Liver (tissue), 9 donors: Measurements from ENCODE around the gene PROC. TPM values are rescaled to one million over a fixed set of nuclear protein-coding genes. Genes with fewer than 3 reads are reported as not detected.

Source experiments
- DNase-seq: peaks from one replicate; pipeline ENCODE4 v3.0.0-alpha.2; 2017; ENCODE audit warnings: low spot score
- H3K27ac ChIP-seq, 2 donors: one replicate each; pipeline ENCODE4 v1.7.0; 2013; ENCODE audit warnings: inconsistent platforms in 2 of 2, low read length in 2 of 2, control low read depth in 1 of 2, low read depth in 1 of 2, mild to moderate bottlenecking in 1 of 2
- H3K27me3 ChIP-seq, 4 donors: one replicate each; pipeline versions ENCODE4 v1.6.1 to v1.7.0; 2013; ENCODE audit warnings: low read length in 3 of 4, inconsistent platforms in 1 of 4, mild to moderate bottlenecking in 1 of 4, moderate library complexity in 1 of 4; ENCODE audit not compliant: control insufficient read depth in 4 of 4, insufficient read depth in 4 of 4
- H3K36me3 ChIP-seq, 4 donors: one replicate each; pipeline versions ENCODE4 v1.6.1 to v1.7.0; 2013; ENCODE audit warnings: low read length in 3 of 4, mild to moderate bottlenecking in 3 of 4, low read depth in 1 of 4, moderate library complexity in 1 of 4; ENCODE audit not compliant: control insufficient read depth in 4 of 4, insufficient read depth in 3 of 4
- H3K4me1 ChIP-seq, 4 donors: one replicate each; pipeline versions ENCODE4 v1.6.1 to v1.7.0; 2013; ENCODE audit warnings: low read length in 3 of 4, mild to moderate bottlenecking in 3 of 4, moderate library complexity in 1 of 4; ENCODE audit not compliant: control insufficient read depth in 4 of 4, insufficient read depth in 4 of 4
- H3K4me3 ChIP-seq, 3 donors: one replicate each; pipeline versions ENCODE4 v1.6.1 to v1.7.0; 2013; ENCODE audit warnings: low read length in 3 of 3, control low read depth in 1 of 3, low read depth in 1 of 3, mild to moderate bottlenecking in 1 of 3
- H3K9ac ChIP-seq, 2 donors: one replicate each; pipeline ENCODE4 v1.7.0; 2013; ENCODE audit warnings: low read length in 2 of 2, mild to moderate bottlenecking in 2 of 2, moderate library complexity in 2 of 2, control low read depth in 1 of 2, low read depth in 1 of 2
- H3K9me3 ChIP-seq, 4 donors: one replicate each; pipeline versions ENCODE4 v1.6.1 to v1.7.0; 2013; ENCODE audit warnings: low read length in 3 of 4; ENCODE audit not compliant: control insufficient read depth in 4 of 4
- ATF3 ChIP-seq: IDR thresholded peaks from 2 replicates; pipeline ENCODE4 v1.6.1; 2016; ENCODE audit warnings: antibody characterized with exemption
- EGR1 ChIP-seq, 2 donors: IDR thresholded peaks; 2 replicates each; pipeline ENCODE4 v1.6.1; 2016 to 2018; ENCODE audit warnings: antibody characterized with exemption in 2 of 2, low read depth in 2 of 2
- FOXA1 ChIP-seq: IDR thresholded peaks from 2 replicates; pipeline ENCODE4 v1.6.1; 2016; ENCODE audit warnings: antibody characterized with exemption
- FOXA2 ChIP-seq: IDR thresholded peaks from 2 replicates; pipeline ENCODE4 v1.6.1; 2016; ENCODE audit warnings: antibody characterized with exemption
- GABPA ChIP-seq, 2 donors: IDR thresholded peaks in 1 of 2; conservative IDR thresholded peaks in 1 of 2; 2 replicates each; pipeline ENCODE4 v1.6.1; 2016; ENCODE audit warnings: antibody characterized with exemption in 2 of 2, mild to moderate bottlenecking in 1 of 2, moderate library complexity in 1 of 2
- HNF4A ChIP-seq, 2 donors: conservative IDR thresholded peaks; 2 replicates each; pipeline ENCODE4 v1.6.1; 2016; ENCODE audit warnings: antibody characterized with exemption in 2 of 2, mild to moderate bottlenecking in 2 of 2
- HNF4G ChIP-seq: IDR thresholded peaks from 2 replicates; pipeline ENCODE4 v1.6.1; 2016; ENCODE audit warnings: antibody characterized with exemption
- NR2F2 ChIP-seq: IDR thresholded peaks from 2 replicates; pipeline ENCODE4 v1.6.1; 2016; ENCODE audit warnings: antibody characterized with exemption
- RAD21 ChIP-seq, 2 donors: IDR thresholded peaks; 2 replicates each; pipeline ENCODE4 v1.6.1; 2016; ENCODE audit warnings: antibody characterized with exemption in 2 of 2, mild to moderate bottlenecking in 2 of 2
- SP1 ChIP-seq: IDR thresholded peaks from 2 replicates; pipeline ENCODE4 v1.6.1; 2018; ENCODE audit warnings: antibody characterized with exemption, mild to moderate bottlenecking
- YY1 ChIP-seq: IDR thresholded peaks from 2 replicates; pipeline ENCODE4 v1.6.1; 2016; ENCODE audit warnings: antibody characterized with exemption, mild to moderate bottlenecking
- ZBTB33 ChIP-seq: IDR thresholded peaks from 2 replicates; pipeline ENCODE4 v1.6.1; 2016; ENCODE audit warnings: antibody characterized with exemption
- WGBS: extraction: QIAGEN DNeasy Blood & Tissue Kit; methylation state at CpG from one replicate; pipeline ENCODE4 v1.1.7; 2013; 5-methylcytosine and 5-hydroxymethylcytosine counted together
- polyA plus RNA-seq, 2 donors: library from polyadenylated mRNA; stranded (reverse) in 1 of 2; unstranded in 1 of 2; fragments of 200-250 nt in 1 of 2; fragments of >200 nt in 1 of 2; fragmentation: Nextera tagmentation in 1 of 2; extraction: Ambion mirVana in 1 of 2; gene quantifications; one replicate each; pipeline versions ENCODE4 v1.2.1 to v1.2.3, GENCODE V29; 2013 to 2015
- total RNA-seq, 2 donors: library from RNA; depleted of rRNA; stranded (reverse); fragments of >200 nt; gene quantifications; one replicate each; pipeline ENCODE4 v1.2.3, GENCODE V29; 2014
- TF ChIP-seq, protein P1 (sequence below): IDR thresholded peaks from 2 replicates; pipeline ENCODE4 v1.6.1; 2016; ENCODE audit warnings: antibody characterized with exemption
- TF ChIP-seq, protein P2 (sequence below): IDR thresholded peaks from 2 replicates; pipeline ENCODE4 v1.6.1; 2016; ENCODE audit warnings: antibody characterized with exemption, mild to moderate bottlenecking
- TF ChIP-seq, protein P3 (sequence below): fragments of 150-350 bp; IDR thresholded peaks from 2 replicates; pipeline ENCODE4 v1.5.1; 2017; ENCODE audit warnings: improper control_type of control experiment, low read depth, low read length; ENCODE audit not compliant: missing input control
- donor health status: healthy.
- donor health status: healthy.
- donor health status: healthy.
- donor health status: healthy.
- donor health status: healthy.

Gene PROC
- total and polyA plus RNA-seq, 4 donors, result 150 to 407 (median 341) TPM

DNA sequence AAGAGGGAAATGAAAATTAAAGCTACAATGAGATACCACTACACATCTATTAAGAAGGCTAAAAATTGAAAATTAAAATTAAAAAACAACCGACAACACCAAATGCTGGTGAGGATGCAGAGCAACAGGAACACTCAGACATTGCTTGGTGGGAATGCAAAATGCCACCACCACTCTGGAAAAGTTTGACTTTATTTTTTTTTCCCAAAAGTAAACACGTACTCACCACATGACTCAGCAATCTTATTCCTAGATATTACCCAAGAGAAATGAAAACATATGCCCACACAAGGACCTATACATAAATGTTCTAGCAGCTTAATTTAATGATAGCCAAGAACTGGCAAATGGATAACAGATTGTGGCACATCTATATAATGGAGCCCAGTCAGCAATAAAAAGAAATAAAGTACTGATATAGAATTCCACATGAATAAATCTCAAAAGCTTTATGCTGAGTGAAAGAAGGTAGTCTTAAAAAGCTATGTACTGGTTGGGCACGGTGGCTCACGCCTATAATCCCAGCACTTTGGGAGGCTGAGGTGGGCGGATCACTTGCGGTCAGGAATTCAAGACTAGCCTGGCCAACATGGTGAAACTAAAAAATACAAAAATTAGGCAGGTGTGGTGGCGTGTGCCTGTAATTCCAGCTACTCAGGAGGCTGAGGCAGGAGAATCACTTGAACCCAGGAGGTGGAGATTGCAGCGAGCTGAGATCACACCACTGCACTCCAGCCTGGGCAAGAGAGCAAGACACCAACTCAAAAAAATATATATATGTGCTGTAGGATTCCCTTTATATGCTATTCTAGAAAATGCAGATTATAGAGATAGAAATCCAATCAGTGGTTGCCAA is 4.2 kb upstream of the PROC start:
- Histone ChIP-seq H3K9ac (peak overlapping the region in 1 of 2 donors; percentile 15), H3K27me3 (no peaks in the 10 kb centered on the region), H3K4me1 (peaks cover 20 to 78% (median 51%) of the 10 kb centered on the region in 4 donors), H3K27ac (peak overlapping the region; percentile 33 to 54), H3K9me3 (no peaks in the 10 kb centered on the region), H3K4me3 (no peak overlapping the region), H3K36me3 (no peaks in the 10 kb centered on the region)
- TF ChIP-seq ATF3, result no peak
- no peak for TF ChIP-seq HNF4G
- TF ChIP-seq EGR1 (IDR thresholded peaks at IDR 0.05; ENCODE audit: low read depth in 2 of 2), result no peak
- no peak for TF ChIP-seq SP1
- TF ChIP-seq, protein P1, sequence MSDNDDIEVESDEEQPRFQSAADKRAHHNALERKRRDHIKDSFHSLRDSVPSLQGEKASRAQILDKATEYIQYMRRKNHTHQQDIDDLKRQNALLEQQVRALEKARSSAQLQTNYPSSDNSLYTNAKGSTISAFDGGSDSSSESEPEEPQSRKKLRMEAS, result no peak
- no peak for TF ChIP-seq HNF4A (conservative IDR thresholded peaks at IDR 0.05)
- no peak for TF ChIP-seq GABPA (IDR thresholded peaks at IDR 0.05 in 1 of 2, conservative IDR thresholded peaks at IDR 0.05 in 1 of 2)
- TF ChIP-seq FOXA2, result peak; percentile 58
- no peak for TF ChIP-seq FOXA1
- TF ChIP-seq YY1, result no peak
- TF ChIP-seq ZBTB33, result no peak
- TF ChIP-seq, protein P2, sequence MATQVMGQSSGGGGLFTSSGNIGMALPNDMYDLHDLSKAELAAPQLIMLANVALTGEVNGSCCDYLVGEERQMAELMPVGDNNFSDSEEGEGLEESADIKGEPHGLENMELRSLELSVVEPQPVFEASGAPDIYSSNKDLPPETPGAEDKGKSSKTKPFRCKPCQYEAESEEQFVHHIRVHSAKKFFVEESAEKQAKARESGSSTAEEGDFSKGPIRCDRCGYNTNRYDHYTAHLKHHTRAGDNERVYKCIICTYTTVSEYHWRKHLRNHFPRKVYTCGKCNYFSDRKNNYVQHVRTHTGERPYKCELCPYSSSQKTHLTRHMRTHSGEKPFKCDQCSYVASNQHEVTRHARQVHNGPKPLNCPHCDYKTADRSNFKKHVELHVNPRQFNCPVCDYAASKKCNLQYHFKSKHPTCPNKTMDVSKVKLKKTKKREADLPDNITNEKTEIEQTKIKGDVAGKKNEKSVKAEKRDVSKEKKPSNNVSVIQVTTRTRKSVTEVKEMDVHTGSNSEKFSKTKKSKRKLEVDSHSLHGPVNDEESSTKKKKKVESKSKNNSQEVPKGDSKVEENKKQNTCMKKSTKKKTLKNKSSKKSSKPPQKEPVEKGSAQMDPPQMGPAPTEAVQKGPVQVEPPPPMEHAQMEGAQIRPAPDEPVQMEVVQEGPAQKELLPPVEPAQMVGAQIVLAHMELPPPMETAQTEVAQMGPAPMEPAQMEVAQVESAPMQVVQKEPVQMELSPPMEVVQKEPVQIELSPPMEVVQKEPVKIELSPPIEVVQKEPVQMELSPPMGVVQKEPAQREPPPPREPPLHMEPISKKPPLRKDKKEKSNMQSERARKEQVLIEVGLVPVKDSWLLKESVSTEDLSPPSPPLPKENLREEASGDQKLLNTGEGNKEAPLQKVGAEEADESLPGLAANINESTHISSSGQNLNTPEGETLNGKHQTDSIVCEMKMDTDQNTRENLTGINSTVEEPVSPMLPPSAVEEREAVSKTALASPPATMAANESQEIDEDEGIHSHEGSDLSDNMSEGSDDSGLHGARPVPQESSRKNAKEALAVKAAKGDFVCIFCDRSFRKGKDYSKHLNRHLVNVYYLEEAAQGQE, result no peak
- TF ChIP-seq, protein P3, sequence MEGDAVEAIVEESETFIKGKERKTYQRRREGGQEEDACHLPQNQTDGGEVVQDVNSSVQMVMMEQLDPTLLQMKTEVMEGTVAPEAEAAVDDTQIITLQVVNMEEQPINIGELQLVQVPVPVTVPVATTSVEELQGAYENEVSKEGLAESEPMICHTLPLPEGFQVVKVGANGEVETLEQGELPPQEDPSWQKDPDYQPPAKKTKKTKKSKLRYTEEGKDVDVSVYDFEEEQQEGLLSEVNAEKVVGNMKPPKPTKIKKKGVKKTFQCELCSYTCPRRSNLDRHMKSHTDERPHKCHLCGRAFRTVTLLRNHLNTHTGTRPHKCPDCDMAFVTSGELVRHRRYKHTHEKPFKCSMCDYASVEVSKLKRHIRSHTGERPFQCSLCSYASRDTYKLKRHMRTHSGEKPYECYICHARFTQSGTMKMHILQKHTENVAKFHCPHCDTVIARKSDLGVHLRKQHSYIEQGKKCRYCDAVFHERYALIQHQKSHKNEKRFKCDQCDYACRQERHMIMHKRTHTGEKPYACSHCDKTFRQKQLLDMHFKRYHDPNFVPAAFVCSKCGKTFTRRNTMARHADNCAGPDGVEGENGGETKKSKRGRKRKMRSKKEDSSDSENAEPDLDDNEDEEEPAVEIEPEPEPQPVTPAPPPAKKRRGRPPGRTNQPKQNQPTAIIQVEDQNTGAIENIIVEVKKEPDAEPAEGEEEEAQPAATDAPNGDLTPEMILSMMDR, result no peak
- no peak for TF ChIP-seq NR2F2
- peak in 1 of 2 donors; percentile 14 for TF ChIP-seq RAD21 (IDR thresholded peaks at IDR 0.05)
- 84% methylated on average over 8 of the region's 8 CpGs for WGBS
- no peak for DNase-seq
